Measurements from ENCODE around the gene HS1BP3.

DNA sequence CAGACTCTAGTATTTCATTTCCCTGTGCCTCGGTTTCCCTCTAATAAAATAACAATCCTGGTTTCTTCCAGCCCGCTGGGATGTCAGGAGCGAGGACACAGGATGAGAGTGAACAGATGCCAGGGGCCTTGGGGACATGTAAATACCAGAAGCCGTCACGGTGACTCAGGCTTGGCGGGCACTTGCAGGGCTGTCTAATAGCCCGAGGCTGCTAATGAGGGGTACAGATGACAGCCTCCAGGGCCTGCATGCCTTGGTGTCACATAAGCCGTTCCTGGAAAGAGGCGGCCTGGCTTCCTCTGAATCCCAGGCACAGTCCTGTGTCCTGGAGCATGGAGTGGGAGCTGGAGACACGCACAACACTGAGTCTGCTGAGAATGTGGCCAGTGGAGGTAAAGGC is 28.2 kb downstream of the HS1BP3 start:
- TF ChIP-seq CTCF (IDR thresholded peaks at IDR 0.05; ENCODE audit: insufficient read depth, low read length, poor library complexity, severe bottlenecking) (no peak), EZH2phosphoT487 (conservative IDR thresholded peaks at IDR 0.05; ENCODE audit: low read length) (no peak)
